ENCODE measurements around the gene SKIL. TPM values are rescaled to one million over a fixed set of nuclear protein-coding genes. Genes with fewer than 3 reads are reported as not detected.

SKIL gene
- total and polyA plus RNA-seq, 2 donors (not counting 1 experiment from before 2014, with no cell fraction given): 7.7 to 145 TPM

DNA sequence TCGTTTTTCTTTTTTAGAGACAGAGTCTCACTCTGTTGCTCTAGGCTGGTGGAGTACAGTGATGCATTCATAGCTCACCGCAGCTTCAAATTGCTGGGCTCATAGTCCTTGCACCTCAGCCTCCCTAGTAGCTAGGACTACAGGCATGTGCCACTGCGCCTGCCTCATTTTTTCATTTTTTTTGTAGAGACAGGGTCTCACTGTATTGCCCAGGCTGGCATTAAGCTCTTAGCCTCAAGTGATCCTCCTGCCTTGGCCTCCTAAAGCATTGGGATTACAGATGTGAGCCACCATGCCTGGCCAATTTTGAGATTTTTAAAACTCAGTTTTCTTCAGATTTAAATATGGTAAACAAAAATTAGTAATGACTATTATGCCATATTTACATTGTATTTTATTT, 29.0 kb downstream of the SKIL start:
- Histone ChIP-seq H2AFZ (ENCODE audit: insufficient read depth, low read depth, low read length, poor library complexity, severe bottlenecking) (no peak overlapping the region), H3K9me3 (ENCODE audit: control extremely low read depth in 1 of 3, control insufficient read depth in 2 of 3, insufficient read depth in 1 of 3, low read length in 2 of 3) (peaks cover 0 to 3% (median 0%) of the 10 kb centered on the region in 3 donors), H3K4me3 (ENCODE audit: control extremely low read depth in 1 of 5, extremely low read depth in 1 of 5, insufficient read depth in 1 of 5, low read depth in 2 of 5, low read length in 4 of 5) (no peak overlapping the region), H3K9ac (ENCODE audit: low read length) (no peak overlapping the region), H3K36me3 (replicated peaks in 1 of 2; ENCODE audit: control extremely low read depth in 1 of 2, control insufficient read depth in 1 of 2, extremely low read depth in 1 of 2, insufficient read depth in 2 of 2, low read length in 1 of 2) (peaks cover 9 to 54% of the 10 kb centered on the region in 2 experiments), H3K79me2 (ENCODE audit: control insufficient read depth, insufficient read depth, low read length) (peaks cover 31% of the 10 kb centered on the region), H3K4me1 (ENCODE audit: control insufficient read depth in 2 of 2, insufficient read depth in 2 of 2, low read length in 2 of 2) (peaks cover 5 to 7% of the 10 kb centered on the region in 2 donors), H3K27me3 (replicated peaks in 1 of 4; ENCODE audit: control extremely low read depth in 1 of 4, control insufficient read depth in 3 of 4, insufficient read depth in 4 of 4, low read length in 3 of 4) (no peaks in the 10 kb centered on the region), H3K27ac (ENCODE audit: low read length in 2 of 2) (no peak overlapping the region), H3K4me2 (replicated peaks; ENCODE audit: low read depth, low read length, poor library complexity, severe bottlenecking) (no peak overlapping the region), H4K20me1 (ENCODE audit: control insufficient read depth, insufficient read depth, low read length, poor library complexity, severe bottlenecking) (no peaks in the 10 kb centered on the region)
- DNase-seq: no peak
- 100% methylated on average over 2 of the region's 3 CpGs for WGBS (ENCODE audit: insufficient coverage)
- Mint-ChIP-seq H3K4me1 (peaks cover 19% of the 10 kb centered on the region), H3K4me3 (no peak overlapping the region), H3K27ac (no peak overlapping the region), H3K27me3 (no peaks in the 10 kb centered on the region), H3K9me3 (ENCODE audit: insufficient read depth) (no peaks in the 10 kb centered on the region)
- ChIA-PET POLR2A (no interaction called here), CTCF (interaction anchor here (1.2 kb wide), 1 partner anchor 12 kb away, joined by 3 read pairs; no protein-coding TSS in a partner anchor)
- intact Hi-C loops (cut with micrococcal nuclease): no loop called here
- TF ChIP-seq, protein P1, sequence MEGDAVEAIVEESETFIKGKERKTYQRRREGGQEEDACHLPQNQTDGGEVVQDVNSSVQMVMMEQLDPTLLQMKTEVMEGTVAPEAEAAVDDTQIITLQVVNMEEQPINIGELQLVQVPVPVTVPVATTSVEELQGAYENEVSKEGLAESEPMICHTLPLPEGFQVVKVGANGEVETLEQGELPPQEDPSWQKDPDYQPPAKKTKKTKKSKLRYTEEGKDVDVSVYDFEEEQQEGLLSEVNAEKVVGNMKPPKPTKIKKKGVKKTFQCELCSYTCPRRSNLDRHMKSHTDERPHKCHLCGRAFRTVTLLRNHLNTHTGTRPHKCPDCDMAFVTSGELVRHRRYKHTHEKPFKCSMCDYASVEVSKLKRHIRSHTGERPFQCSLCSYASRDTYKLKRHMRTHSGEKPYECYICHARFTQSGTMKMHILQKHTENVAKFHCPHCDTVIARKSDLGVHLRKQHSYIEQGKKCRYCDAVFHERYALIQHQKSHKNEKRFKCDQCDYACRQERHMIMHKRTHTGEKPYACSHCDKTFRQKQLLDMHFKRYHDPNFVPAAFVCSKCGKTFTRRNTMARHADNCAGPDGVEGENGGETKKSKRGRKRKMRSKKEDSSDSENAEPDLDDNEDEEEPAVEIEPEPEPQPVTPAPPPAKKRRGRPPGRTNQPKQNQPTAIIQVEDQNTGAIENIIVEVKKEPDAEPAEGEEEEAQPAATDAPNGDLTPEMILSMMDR (IDR thresholded peaks at IDR 0.05): no peak
- TF ChIP-seq EZH2 (IDR thresholded peaks at IDR 0.05; ENCODE audit: borderline replicate concordance, insufficient read depth, low read depth, low read length, poor library complexity, severe bottlenecking): no peak
- ATAC-seq (ENCODE audit: low read depth): no peak

DNA sequence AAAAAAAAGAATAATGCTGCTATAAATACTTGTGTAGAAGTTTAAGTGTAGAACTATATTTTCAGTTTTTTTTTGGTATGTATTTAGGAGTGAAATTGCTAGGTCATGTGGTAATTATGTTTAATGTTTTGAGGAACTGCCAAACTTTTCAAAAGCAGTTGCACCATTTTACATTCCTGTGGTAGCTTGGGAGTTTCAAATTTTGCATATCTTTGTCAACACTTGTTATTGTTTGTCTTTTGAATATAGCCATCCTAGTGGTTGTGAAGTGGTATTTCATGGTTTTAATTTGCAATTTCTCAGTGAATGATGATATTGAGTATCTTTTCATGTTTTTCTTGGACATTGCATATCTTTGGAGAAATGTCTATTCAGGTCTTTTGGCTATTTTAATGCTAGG, 30.4 kb downstream of the SKIL start:
- Histone ChIP-seq H3K9me3 (ENCODE audit: control extremely low read depth in 1 of 3, control insufficient read depth in 2 of 3, insufficient read depth in 1 of 3, low read length in 2 of 3) (peaks cover 0 to 3% (median 0%) of the 10 kb centered on the region in 3 donors), H3K4me2 (replicated peaks; ENCODE audit: low read depth, low read length, poor library complexity, severe bottlenecking) (no peak overlapping the region), H3K27me3 (replicated peaks in 1 of 4; ENCODE audit: control extremely low read depth in 1 of 4, control insufficient read depth in 3 of 4, insufficient read depth in 4 of 4, low read length in 3 of 4) (no peaks in the 10 kb centered on the region), H3K27ac (ENCODE audit: low read length in 2 of 2) (no peak overlapping the region), H3K36me3 (replicated peaks in 1 of 2; ENCODE audit: control extremely low read depth in 1 of 2, control insufficient read depth in 1 of 2, extremely low read depth in 1 of 2, insufficient read depth in 2 of 2, low read length in 1 of 2) (peaks cover 9 to 63% of the 10 kb centered on the region in 2 experiments), H3K4me3 (ENCODE audit: control extremely low read depth in 1 of 5, extremely low read depth in 1 of 5, insufficient read depth in 1 of 5, low read depth in 2 of 5, low read length in 4 of 5) (no peak overlapping the region), H3K9ac (ENCODE audit: low read length) (no peak overlapping the region), H3K79me2 (ENCODE audit: control insufficient read depth, insufficient read depth, low read length) (peaks cover 32% of the 10 kb centered on the region), H4K20me1 (ENCODE audit: control insufficient read depth, insufficient read depth, low read length, poor library complexity, severe bottlenecking) (no peaks in the 10 kb centered on the region), H2AFZ (ENCODE audit: insufficient read depth, low read depth, low read length, poor library complexity, severe bottlenecking) (no peak overlapping the region), H3K4me1 (ENCODE audit: control insufficient read depth in 2 of 2, insufficient read depth in 2 of 2, low read length in 2 of 2) (peaks cover 7 to 10% of the 10 kb centered on the region in 2 donors)
- Mint-ChIP-seq H3K27me3 (no peaks in the 10 kb centered on the region), H3K27ac (no peak overlapping the region), H3K4me1 (peaks cover 28% of the 10 kb centered on the region), H3K4me3 (no peak overlapping the region), H3K9me3 (ENCODE audit: insufficient read depth) (no peaks in the 10 kb centered on the region)
- DNase-seq (no peak), ATAC-seq (ENCODE audit: low read depth) (no peak)
- POLR2A ChIA-PET: no interaction called here
- no peak for TF ChIP-seq EZH2 (IDR thresholded peaks at IDR 0.05; ENCODE audit: borderline replicate concordance, insufficient read depth, low read depth, low read length, poor library complexity, severe bottlenecking)
- TF ChIP-seq, protein P1 (IDR thresholded peaks at IDR 0.05): no peak
- CTCF ChIA-PET: interaction anchor here (0.9 to 1.1 kb wide), 3 partner anchors 10 to 24 kb away, joined by 3 to 5 read pairs (median 4); no protein-coding TSS in a partner anchor
- intact Hi-C loops (cut with micrococcal nuclease): no loop called here
